Activated CD4-positive, CD25-positive, alpha-beta regulatory T cell treated with anti-CD3 and anti-CD28 coated beads, Interleukin-2, amount 50 U/mL, for 16 hours (primary cell): ENCODE data around the gene OR4E2.
"Not testable (repeated sequence)": the region's sequence is repeated elsewhere in the genome, so short reads cannot be mapped to it uniquely, and the experiment has no call there.

ENCODE experiments used
- DNase-seq: peaks from one replicate; pipeline ENCODE4 v3.0.0-alpha.2; 2020; ENCODE audit warnings: low read depth, low spot score

Gene OR4E2

DNA sequence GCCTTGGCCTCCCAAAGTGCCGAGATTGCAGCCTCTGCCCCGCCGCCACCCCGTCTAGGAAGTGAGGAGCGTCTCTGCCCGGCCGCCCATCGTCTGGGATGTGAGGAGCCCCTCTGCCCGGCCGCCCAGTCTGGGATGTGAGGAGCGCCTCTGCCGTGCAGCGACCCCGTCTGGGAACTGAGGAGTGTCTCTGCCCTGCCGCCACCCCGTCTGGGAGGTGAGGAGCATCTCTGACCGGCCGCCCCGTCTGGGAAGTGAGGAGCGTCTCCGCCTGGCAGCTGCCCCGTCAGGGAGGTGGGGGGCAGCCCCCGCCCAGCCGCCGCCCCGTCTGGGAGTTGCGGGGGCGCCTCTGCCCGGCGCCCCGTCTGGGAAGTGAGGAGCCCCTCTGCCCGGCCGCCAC is 44.0 kb downstream of the OR4E2 start:
- not testable (repeated sequence) for DNase-seq

DNA sequence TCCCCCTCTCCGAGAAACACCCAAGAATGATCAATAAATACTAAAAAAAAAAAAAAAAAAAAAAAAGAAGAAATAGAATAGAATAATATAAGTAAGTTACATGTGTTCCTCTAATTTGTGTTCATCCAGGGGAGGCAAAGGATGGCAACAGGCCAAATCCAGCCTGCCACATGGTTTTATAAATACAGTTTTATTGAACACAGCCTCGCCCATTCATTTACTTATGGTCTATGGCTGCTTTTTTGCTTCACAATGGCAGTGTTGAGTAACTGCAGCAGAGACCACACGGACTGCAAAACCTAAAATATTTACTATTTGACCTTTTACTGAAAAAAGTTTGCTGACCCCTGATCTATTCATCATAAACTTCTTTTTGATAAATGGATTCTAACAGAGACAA is 44.9 kb downstream of the OR4E2 start:
- DNase-seq: not testable (repeated sequence)

DNA sequence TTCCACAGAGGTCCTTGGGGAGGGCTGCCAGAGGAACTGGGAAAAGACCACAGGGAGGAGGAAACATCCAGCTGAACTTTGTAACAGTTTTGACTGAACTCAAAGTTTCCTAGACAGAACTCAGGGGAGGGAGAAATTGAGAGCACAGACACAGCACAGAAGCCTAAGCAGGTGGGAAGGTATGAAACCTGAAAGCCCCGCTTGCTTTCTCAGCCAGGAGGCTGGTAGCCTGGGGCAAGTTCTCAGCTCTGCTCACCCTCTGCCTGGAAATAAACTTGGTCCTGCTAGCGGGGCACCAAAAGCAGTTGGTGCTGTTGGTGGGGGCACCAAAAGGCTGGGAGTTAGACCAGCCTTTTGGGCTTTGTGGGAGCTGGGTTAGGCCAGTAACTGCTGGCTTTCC is 45.9 kb downstream of the OR4E2 start:
- no peak for DNase-seq

DNA sequence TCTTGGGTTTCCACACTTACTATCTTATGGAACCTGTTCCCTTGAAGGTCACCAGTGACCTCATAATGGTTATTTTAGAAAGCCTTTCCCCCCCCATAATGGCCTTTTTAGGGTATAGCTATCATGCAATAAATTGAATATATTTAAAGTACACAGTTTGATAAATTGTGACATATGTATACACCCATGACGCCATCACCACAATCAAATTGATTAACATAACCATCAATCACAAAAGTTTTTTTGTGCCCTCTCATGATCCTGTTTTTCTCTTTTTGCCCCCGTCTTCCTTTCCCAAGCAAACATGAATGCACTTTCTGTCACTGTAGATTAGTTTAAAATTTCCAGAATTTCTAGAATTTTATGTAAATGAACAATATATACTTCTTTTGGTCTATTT is 48.7 kb downstream of the OR4E2 start:
- DNase-seq: no peak

DNA sequence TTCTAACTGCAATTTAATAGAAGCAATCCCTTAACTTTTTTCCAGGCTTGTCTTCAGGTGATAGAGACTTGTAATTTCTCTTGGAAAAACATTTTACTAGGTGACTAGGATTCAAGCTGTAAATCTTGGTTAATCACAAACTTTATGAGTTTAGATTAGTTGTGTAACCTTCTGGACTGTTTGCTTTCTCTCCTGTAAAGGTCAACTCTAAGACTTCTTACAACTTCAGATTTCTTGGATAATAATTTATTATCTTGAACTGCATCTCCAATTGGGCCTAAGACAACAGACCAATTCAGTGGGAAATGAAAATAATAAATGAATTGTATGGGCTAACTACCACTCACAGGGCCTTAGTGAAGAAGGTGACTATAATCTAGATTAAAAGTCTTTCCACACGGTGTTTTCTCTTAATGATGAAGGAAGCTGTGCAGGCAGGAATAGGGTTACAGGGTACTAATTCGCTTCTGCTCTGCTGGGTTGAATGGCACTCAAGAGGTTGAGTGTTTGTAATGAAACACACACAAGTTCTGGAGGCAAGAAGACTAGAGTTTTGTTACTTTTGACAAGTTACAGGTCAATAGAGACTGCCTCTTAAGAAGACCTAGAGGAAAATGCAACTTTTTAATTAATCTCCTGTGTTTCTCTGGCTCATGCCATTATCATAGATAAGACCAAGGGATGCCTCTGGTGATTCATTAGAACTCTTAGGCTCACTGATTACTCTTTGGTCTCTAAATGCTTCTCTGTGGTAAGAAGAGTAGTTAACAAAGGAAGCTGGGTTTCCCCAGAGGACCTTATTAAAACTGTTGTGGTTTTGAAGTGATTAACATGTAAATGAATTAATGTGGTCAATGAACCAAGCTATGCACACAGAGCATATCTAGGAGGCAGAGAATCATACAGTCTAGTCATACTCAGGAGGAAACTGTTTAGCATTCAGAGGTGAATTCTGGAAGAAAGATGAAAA is 50.0 kb downstream of the OR4E2 start:
- DNase-seq: no peak

DNA sequence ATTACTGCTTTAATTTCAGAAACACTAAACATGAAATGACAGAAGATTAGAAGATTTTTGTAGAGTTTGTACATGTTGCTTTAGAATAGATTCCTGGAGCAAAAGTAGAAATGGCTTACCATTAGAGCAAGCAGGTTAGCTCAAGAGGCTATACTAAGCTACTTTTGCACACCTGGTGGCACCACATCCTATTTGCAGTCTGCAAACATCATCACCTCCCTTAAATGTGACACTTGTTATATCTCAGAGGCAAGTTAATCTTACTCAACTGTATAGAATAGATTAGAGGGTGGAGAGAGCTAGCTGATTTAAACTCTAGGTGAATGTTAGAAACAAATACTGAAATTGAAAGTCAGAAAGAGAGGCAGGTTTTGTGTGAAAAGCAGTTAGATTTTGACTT is 50.7 kb downstream of the OR4E2 start:
- no peak for DNase-seq

DNA sequence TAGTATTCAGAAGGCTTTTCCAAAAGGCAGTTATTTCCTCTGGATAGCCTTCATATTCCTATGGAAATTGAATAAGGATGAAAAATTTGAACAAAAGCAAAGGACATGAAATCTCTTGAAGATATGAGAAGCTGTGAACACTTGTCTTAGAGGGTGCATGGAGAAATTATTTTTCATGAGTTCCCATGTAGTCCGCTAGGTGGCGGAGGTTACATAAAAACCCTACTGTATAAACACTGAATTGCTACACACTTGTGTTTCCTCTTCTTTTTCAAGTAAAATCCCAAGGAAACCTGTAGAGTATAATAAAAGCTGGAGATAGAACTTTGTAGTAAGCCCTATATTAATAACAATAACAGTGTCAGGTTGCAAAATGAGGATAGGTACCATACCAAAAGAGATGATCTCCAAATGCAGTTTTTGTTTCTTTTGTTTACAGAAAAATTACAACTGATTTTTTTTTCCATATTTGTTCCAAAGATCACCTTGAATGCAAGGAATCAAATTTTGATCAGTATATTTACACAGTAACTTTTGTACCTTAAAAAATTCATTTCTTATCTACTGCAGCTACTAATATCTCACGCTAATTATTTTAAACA is 57.8 kb downstream of the OR4E2 start:
- no peak for DNase-seq

DNA sequence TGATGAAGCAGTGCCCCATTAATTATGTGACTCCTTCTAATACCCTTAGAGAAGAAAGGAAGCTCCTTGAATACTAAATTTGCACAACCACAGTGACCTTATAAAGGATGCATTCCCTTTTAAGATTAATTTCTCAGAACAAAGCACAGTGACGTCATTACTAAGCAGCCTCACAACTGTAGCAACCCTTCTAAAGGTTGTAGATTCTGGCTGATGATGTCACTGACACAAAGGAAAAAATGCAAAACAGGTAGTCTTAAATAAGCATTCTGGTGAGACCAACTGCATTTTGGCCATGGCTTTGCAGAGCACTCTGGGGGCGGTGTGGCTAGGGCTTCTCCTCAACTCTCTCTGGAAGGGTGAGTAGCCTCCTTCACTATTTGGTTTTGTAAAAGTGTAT is 58.4 kb downstream of the OR4E2 start:
- DNase-seq: no peak

DNA sequence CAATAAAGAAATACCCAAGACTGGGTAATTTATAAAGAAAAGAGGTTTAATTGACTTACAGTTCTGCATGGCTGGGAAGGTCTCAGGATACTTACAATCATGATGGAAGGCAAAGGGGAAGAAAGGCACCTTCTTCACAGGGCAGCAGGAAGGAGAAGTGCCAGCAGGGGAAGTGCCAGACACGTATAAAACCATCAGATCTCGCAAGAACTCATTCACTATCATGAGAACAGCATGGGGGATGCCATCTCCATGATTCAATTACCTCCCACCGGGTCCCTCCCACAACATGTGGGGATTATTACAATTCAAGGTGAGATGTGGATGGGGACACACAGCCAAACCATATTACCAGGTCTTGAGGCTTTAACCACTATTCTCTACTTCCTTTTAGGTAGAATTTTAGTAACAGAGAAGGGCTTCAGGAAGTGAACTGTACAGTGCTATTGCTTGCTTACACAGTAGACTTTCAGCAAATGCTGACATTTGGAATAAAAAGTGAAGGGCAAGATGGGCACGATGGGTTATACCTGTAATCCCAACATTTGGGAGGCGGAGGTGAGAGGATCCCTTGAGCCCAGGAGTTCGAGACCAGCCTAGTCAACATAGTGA is 60.8 kb downstream of the OR4E2 start:
- DNase-seq: no peak
